Endodermal cell (in vitro differentiated cells): Measurements from ENCODE around the gene ASTL. TPM values are rescaled to one million over a fixed set of nuclear protein-coding genes. Genes with fewer than 3 reads are reported as not detected.
A peak's percentile ranks its signal among the peaks of the same experiment; 100 is the strongest.

Experiments
- DNase-seq: peaks from one replicate; pipeline ENCODE4 v3.0.0-alpha.2; 2017
- H3K27ac ChIP-seq: 2 replicates; pipeline ENCODE4 v1.5.1; 2013; ENCODE audit warnings: mild to moderate bottlenecking, low read depth, low read length, moderate library complexity
- H3K27me3 ChIP-seq: 2 replicates; pipeline ENCODE4 v1.6.1; 2013; ENCODE audit warnings: mild to moderate bottlenecking, low read length, moderate library complexity; ENCODE audit not compliant: insufficient read depth, control insufficient read depth, poor library complexity, severe bottlenecking
- H3K36me3 ChIP-seq: 2 replicates; pipeline ENCODE4 v1.7.0; 2013; ENCODE audit warnings: mild to moderate bottlenecking, low read length, moderate library complexity; ENCODE audit not compliant: control insufficient read depth, insufficient read depth
- H3K4me1 ChIP-seq: one replicate; pipeline ENCODE4 v1.7.0; 2013; ENCODE audit warnings: low read length; ENCODE audit not compliant: control insufficient read depth, insufficient read depth
- H3K4me3 ChIP-seq: 2 replicates; pipeline ENCODE4 v1.5.1; 2013; ENCODE audit warnings: mild to moderate bottlenecking, low read length, moderate library complexity
- H3K9ac ChIP-seq: 2 replicates; pipeline ENCODE4 v1.6.1; 2013; ENCODE audit warnings: mild to moderate bottlenecking, low read length, moderate library complexity; ENCODE audit not compliant: poor library complexity, severe bottlenecking; ENCODE audit errors: extremely low read depth
- H3K9me3 ChIP-seq: 2 replicates; pipeline ENCODE4 v1.6.1; 2013; ENCODE audit warnings: mild to moderate bottlenecking, low read length, moderate library complexity; ENCODE audit not compliant: control insufficient read depth
- H3K27ac Mint-ChIP-seq: 2 replicates; pipeline ENCODE4 v1.8.0; 2020; ENCODE audit warnings: mixed read lengths
- H3K27me3 Mint-ChIP-seq: 2 replicates; pipeline ENCODE4 v1.8.0; 2021; ENCODE audit warnings: mild to moderate bottlenecking, mixed read lengths; ENCODE audit not compliant: insufficient read depth
- H3K36me3 Mint-ChIP-seq: 2 replicates; pipeline ENCODE4 v1.8.0; 2020; ENCODE audit warnings: low read depth, mixed read lengths
- H3K4me1 Mint-ChIP-seq: 2 replicates; pipeline ENCODE4 v1.8.0; 2020; ENCODE audit warnings: mixed read lengths
- H3K4me3 Mint-ChIP-seq: 2 replicates; pipeline ENCODE4 v1.8.0; 2020; ENCODE audit warnings: mild to moderate bottlenecking, moderate library complexity, mixed read lengths
- H3K9me3 Mint-ChIP-seq: 2 replicates; pipeline ENCODE4 v1.8.0; 2020; ENCODE audit warnings: mild to moderate bottlenecking, mixed read lengths
- CTCF ChIP-seq: fragments of 200-600 bp; sonication (generic); conservative IDR thresholded peaks from 2 replicates; pipeline ENCODE4 v1.5.0; 2021; ENCODE audit warnings: antibody characterized with exemption, mild to moderate bottlenecking
- WGBS, 2 experiments: methylation state at CpG; one replicate each; pipeline versions ENCODE4 v1.1.5 to v1.1.7; 2013; ENCODE audit warnings: missing lambda C conversion rate in 2 of 2, mixed read lengths in 1 of 2; ENCODE audit not compliant: insufficient coverage in 1 of 2, insufficient read length in 1 of 2; 5-methylcytosine and 5-hydroxymethylcytosine counted together
- total RNA-seq, 2 donors: library from RNA; stranded (reverse); fragmentation: NEBNext Ultra II Directional in 1 of 2; extraction: Animal tissue kit (Norgen Biotek cat#: 25700) in 1 of 2; gene quantifications; 2 replicates in 1 of 2; 3 replicates in 1 of 2; pipeline ENCODE4 v1.2.1, GENCODE V29; 2021

ASTL gene
- total RNA-seq, 2 donors from 2014 or later = not detected

GRCh38 chr2:96145036-96145847 lies 6.9 kb upstream of the ASTL start, which contains the start of gene DUSP2:
Gene DUSP2 (minus strand): TSS chr2:96145440. CDS start chr2:96145354, 86 bp downstream.
- Mint-ChIP-seq H3K4me3 (peak within 1 kb of the TSS; percentile 61), H3K9me3 (no peaks in the 10 kb centered on the region), H3K36me3 (no peaks in the 10 kb centered on the region), H3K27me3 (peaks cover 27% of the 10 kb centered on the region), H3K27ac (peak within 1 kb of the TSS; percentile 35), H3K4me1 (peaks cover 10% of the 10 kb centered on the region)
- Histone ChIP-seq H3K27ac (no peak within 1 kb of the TSS), H3K4me1 (no peaks in the 10 kb centered on the region), H3K27me3 (peaks cover 30% of the 10 kb centered on the region), H3K9me3 (no peaks in the 10 kb centered on the region), H3K36me3 (no peaks in the 10 kb centered on the region), H3K9ac (no peak within 1 kb of the TSS), H3K4me3 (no peak within 1 kb of the TSS)
- WGBS, 2 experiments = 9 to 15% methylated on average over 31 to 94 of the region's 94 CpGs
- peak; percentile 15 for TF ChIP-seq CTCF
- DNase-seq = peak; percentile 84

- H3K4me1 ChIP-seq = no peaks in the 10 kb centered on the region
- H3K27ac ChIP-seq = no peak overlapping the region
- no peaks in the 10 kb centered on the region for H3K36me3 ChIP-seq
- no peak overlapping the region for H3K9ac ChIP-seq
- TF ChIP-seq CTCF = no peak
- DNase-seq = peak; percentile 80
- 20 to 34% methylated on average over 8 to 32 of the region's 35 CpGs for WGBS, 2 experiments
- peaks cover 30% of the 10 kb centered on the region for H3K27me3 ChIP-seq
- peaks cover 10% of the 10 kb centered on the region for H3K4me1 Mint-ChIP-seq
- peaks cover 27% of the 10 kb centered on the region for H3K27me3 Mint-ChIP-seq
- H3K4me3 Mint-ChIP-seq = peak overlapping the region; percentile 61
- H3K36me3 Mint-ChIP-seq = no peaks in the 10 kb centered on the region
- no peaks in the 10 kb centered on the region for H3K9me3 Mint-ChIP-seq
- H3K27ac Mint-ChIP-seq = peak overlapping the region; percentile 35
- no peak overlapping the region for H3K4me3 ChIP-seq
- H3K9me3 ChIP-seq = no peaks in the 10 kb centered on the region
These were observed 6.3 kb upstream of the ASTL start for GRCh38 chr2:96144481-96145035.

- peak; percentile 69 for TF ChIP-seq CTCF
- no peaks in the 10 kb centered on the region for H3K9me3 Mint-ChIP-seq
- Histone ChIP-seq H3K27ac (no peak overlapping the region), H3K9ac (no peak overlapping the region), H3K9me3 (no peaks in the 10 kb centered on the region), H3K36me3 (no peaks in the 10 kb centered on the region), H3K4me1 (no peaks in the 10 kb centered on the region), H3K27me3 (peaks cover 30% of the 10 kb centered on the region), H3K4me3 (no peak overlapping the region)
- WGBS, 2 experiments = 87% methylated on average over 20 to 23 of the region's 23 CpGs
- H3K27me3 Mint-ChIP-seq = peaks cover 27% of the 10 kb centered on the region
- no peaks in the 10 kb centered on the region for H3K36me3 Mint-ChIP-seq
- peaks cover 10% of the 10 kb centered on the region for H3K4me1 Mint-ChIP-seq
- DNase-seq = peak; percentile 89
- no peak overlapping the region for H3K27ac Mint-ChIP-seq
- peak overlapping the region; percentile 61 for H3K4me3 Mint-ChIP-seq
These were observed 5.7 kb upstream of the ASTL start for GRCh38 chr2:96143848-96144480.
